ENCODE data around the gene PAFAH2.

PAFAH2 gene

GRCh38 chr1:26031611-26032220 is 33.9 kb upstream of the PAFAH2 start:
- DNase-seq (ENCODE audit: low read depth in 1 of 2, low spot score in 1 of 2), result no peak

GRCh38 chr1:26031196-26031595 is 33.3 kb upstream of the PAFAH2 start:
- no peak for DNase-seq (ENCODE audit: low read depth in 1 of 2, low spot score in 1 of 2)

GRCh38 chr1:26029864-26030481 is 32.1 kb upstream of the PAFAH2 start:
- no peak for DNase-seq (ENCODE audit: low read depth in 1 of 2, low spot score in 1 of 2)

GRCh38 chr1:26029054-26029863 is 31.4 kb upstream of the PAFAH2 start:
- no peak for DNase-seq (ENCODE audit: low read depth in 1 of 2, low spot score in 1 of 2)

GRCh38 chr1:26028490-26028980 is 30.7 kb upstream of the PAFAH2 start:
- no peak for DNase-seq (ENCODE audit: low read depth in 1 of 2, low spot score in 1 of 2)

GRCh38 chr1:26027716-26028489 is 30.0 kb upstream of the PAFAH2 start:
- no peak for DNase-seq (ENCODE audit: low read depth in 1 of 2, low spot score in 1 of 2)

GRCh38 chr1:26025517-26025916 is 27.7 kb upstream of the PAFAH2 start:
- DNase-seq (ENCODE audit: low read depth in 1 of 2, low spot score in 1 of 2), result no peak

GRCh38 chr1:26025060-26025459 is 27.2 kb upstream of the PAFAH2 start:
- DNase-seq (ENCODE audit: low read depth in 1 of 2, low spot score in 1 of 2), result no peak

- DNase-seq (ENCODE audit: low read depth in 1 of 2, low spot score in 1 of 2), result no peak
These were observed 26.0 kb upstream of the PAFAH2 start for GRCh38 chr1:26023826-26024225.

- DNase-seq (ENCODE audit: low read depth in 1 of 2, low spot score in 1 of 2), result no peak
These were observed 25.1 kb upstream of the PAFAH2 start for GRCh38 chr1:26023009-26023408.

GRCh38 chr1:26022404-26022779 is 24.5 kb upstream of the PAFAH2 start:
- no peak for DNase-seq (ENCODE audit: low read depth in 1 of 2, low spot score in 1 of 2)

GRCh38 chr1:26021647-26022403 is 24.0 kb upstream of the PAFAH2 start, which contains the start of gene EXTL1:
Gene EXTL1, plus strand, starts transcription at chr1:26021775. Its CDS starts 872 bp downstream, at chr1:26022647.
- DNase-seq (ENCODE audit: low read depth in 1 of 2, low spot score in 1 of 2), result no peak

GRCh38 chr1:26020941-26021646 is 23.2 kb upstream of the PAFAH2 start:
- DNase-seq (ENCODE audit: low read depth in 1 of 2, low spot score in 1 of 2), result no peak

- DNase-seq (ENCODE audit: low read depth in 1 of 2, low spot score in 1 of 2), result no peak
These were observed 22.5 kb upstream of the PAFAH2 start for GRCh38 chr1:26020330-26020768.

- no peak for DNase-seq (ENCODE audit: low read depth in 1 of 2, low spot score in 1 of 2)
These were observed 21.9 kb upstream of the PAFAH2 start for GRCh38 chr1:26019641-26020315.

- no peak for DNase-seq (ENCODE audit: low read depth in 1 of 2, low spot score in 1 of 2)
These were observed 19.7 kb upstream of the PAFAH2 start for GRCh38 chr1:26017606-26018005.

GRCh38 chr1:26016953-26017545 is 19.2 kb upstream of the PAFAH2 start:
- no peak for DNase-seq (ENCODE audit: low read depth in 1 of 2, low spot score in 1 of 2)

GRCh38 chr1:26016258-26016952 is 18.5 kb upstream of the PAFAH2 start:
- DNase-seq (ENCODE audit: low read depth in 1 of 2, low spot score in 1 of 2), result no peak
